ENCODE measurements around the gene MRPL36.

GRCh38 chr5:1750469-1750868, 49.2 kb downstream of the MRPL36 start:
- TF ChIP-seq USF2 (IDR thresholded peaks at IDR 0.05; ENCODE audit: low read depth, low read length) (no peak), CTCF (conservative IDR thresholded peaks at IDR 0.05; ENCODE audit: low read depth, low read length) (no peak), FOS (IDR thresholded peaks at IDR 0.05; ENCODE audit: low read depth, low read length) (no peak), POLR2A (IDR thresholded peaks at IDR 0.05; ENCODE audit: low read depth, low read length) (no peak), CHD1 (IDR thresholded peaks at IDR 0.05; ENCODE audit: low read depth, low read length) (no peak), SMC3 (IDR thresholded peaks at IDR 0.05; ENCODE audit: low read depth, low read length) (no peak), CEBPB (IDR thresholded peaks at IDR 0.05; ENCODE audit: low read depth, low read length) (no peak), MAZ (IDR thresholded peaks at IDR 0.05; ENCODE audit: borderline replicate concordance, low read depth, low read length) (no peak), RFX5 (IDR thresholded peaks at IDR 0.05; ENCODE audit: low read depth, low read length) (no peak), BHLHE40 (IDR thresholded peaks at IDR 0.05; ENCODE audit: low read depth, low read length) (no peak), ELK1 (IDR thresholded peaks at IDR 0.05; ENCODE audit: borderline replicate concordance, low read depth, low read length) (no peak), MXI1 (IDR thresholded peaks at IDR 0.05; ENCODE audit: borderline replicate concordance, low read depth, low read length) (no peak), MAFK (IDR thresholded peaks at IDR 0.05; ENCODE audit: low read depth, low read length) (no peak), RAD21 (IDR thresholded peaks at IDR 0.05; ENCODE audit: low read length) (no peak)

Data from IMR-90 (cell line).